ENCODE measurements around the gene CHD8.

- no peak for TF ChIP-seq POLR2A (IDR thresholded peaks at IDR 0.05; ENCODE audit: low read depth, low read length)
- no peak for TF ChIP-seq USF2 (IDR thresholded peaks at IDR 0.05; ENCODE audit: low read depth, low read length)
- TF ChIP-seq, protein P1, sequence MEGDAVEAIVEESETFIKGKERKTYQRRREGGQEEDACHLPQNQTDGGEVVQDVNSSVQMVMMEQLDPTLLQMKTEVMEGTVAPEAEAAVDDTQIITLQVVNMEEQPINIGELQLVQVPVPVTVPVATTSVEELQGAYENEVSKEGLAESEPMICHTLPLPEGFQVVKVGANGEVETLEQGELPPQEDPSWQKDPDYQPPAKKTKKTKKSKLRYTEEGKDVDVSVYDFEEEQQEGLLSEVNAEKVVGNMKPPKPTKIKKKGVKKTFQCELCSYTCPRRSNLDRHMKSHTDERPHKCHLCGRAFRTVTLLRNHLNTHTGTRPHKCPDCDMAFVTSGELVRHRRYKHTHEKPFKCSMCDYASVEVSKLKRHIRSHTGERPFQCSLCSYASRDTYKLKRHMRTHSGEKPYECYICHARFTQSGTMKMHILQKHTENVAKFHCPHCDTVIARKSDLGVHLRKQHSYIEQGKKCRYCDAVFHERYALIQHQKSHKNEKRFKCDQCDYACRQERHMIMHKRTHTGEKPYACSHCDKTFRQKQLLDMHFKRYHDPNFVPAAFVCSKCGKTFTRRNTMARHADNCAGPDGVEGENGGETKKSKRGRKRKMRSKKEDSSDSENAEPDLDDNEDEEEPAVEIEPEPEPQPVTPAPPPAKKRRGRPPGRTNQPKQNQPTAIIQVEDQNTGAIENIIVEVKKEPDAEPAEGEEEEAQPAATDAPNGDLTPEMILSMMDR (conservative IDR thresholded peaks at IDR 0.05; ENCODE audit: low read depth, low read length), result no peak
- no peak for TF ChIP-seq RAD21 (IDR thresholded peaks at IDR 0.05; ENCODE audit: low read length)
- TF ChIP-seq FOS (IDR thresholded peaks at IDR 0.05; ENCODE audit: low read depth, low read length), result no peak
- no peak for TF ChIP-seq MXI1 (IDR thresholded peaks at IDR 0.05; ENCODE audit: borderline replicate concordance, low read depth, low read length)
- no peak for TF ChIP-seq RCOR1 (IDR thresholded peaks at IDR 0.05; ENCODE audit: insufficient replicate concordance, low read length)
- no peak for TF ChIP-seq MAFK (IDR thresholded peaks at IDR 0.05; ENCODE audit: low read depth, low read length)
- no peak for TF ChIP-seq RFX5 (IDR thresholded peaks at IDR 0.05; ENCODE audit: low read depth, low read length)
These were observed 57.0 kb downstream of the CHD8 start for GRCh38 chr14:21398901-21399300.

All from IMR-90 (cell line).